Left ventricle myocardium inferior (tissue), 1 donor: ENCODE results near the gene AOAH. TPM values are rescaled to one million over a fixed set of nuclear protein-coding genes. Genes with fewer than 3 reads are reported as not detected.

Experiments used
- DNase-seq: peaks from one replicate; pipeline ENCODE4 v3.0.0-alpha.2; 2020
- H3K27ac ChIP-seq: fragments of 200-600 bp; replicated peaks from 2 replicates; pipeline ENCODE4 v1.8.0; 2021
- H3K27me3 ChIP-seq: fragments of 200-600 bp; 2 replicates; pipeline ENCODE4 v1.8.0; 2021; ENCODE audit warnings: low read depth
- H3K36me3 ChIP-seq: fragments of 200-600 bp; 2 replicates; pipeline ENCODE4 v1.8.0; 2021
- H3K4me1 ChIP-seq: fragments of 200-600 bp; 2 replicates; pipeline ENCODE4 v1.8.0; 2021
- H3K4me3 ChIP-seq: fragments of 200-600 bp; 2 replicates; pipeline ENCODE4 v1.8.0; 2021; ENCODE audit warnings: mild to moderate bottlenecking, moderate library complexity
- H3K9me3 ChIP-seq: fragments of 200-600 bp; replicated peaks from 2 replicates; pipeline ENCODE4 v1.8.0; 2021
- CTCF ChIP-seq: fragments of 200-600 bp; IDR thresholded peaks from 2 replicates; pipeline ENCODE4 v1.8.0; 2021; ENCODE audit warnings: antibody characterized with exemption, mild to moderate bottlenecking, borderline replicate concordance
- intact Hi-C: fragments of 100-400 bp; cut with micrococcal nuclease; formaldehyde crosslinking; loops from one replicate; pipeline ENCODE4 v1.11.0; 2022
- total RNA-seq: library from RNA; stranded (reverse); fragmentation: NEBNext Ultra II Directional; extraction: Animal tissue kit (Norgen Biotek cat#: 25700); gene quantifications from one replicate; pipeline ENCODE4 v1.2.1, GENCODE V29; 2021
- donor health status: DM: no; HTN: yes; CAD: no; lungs with severe emphysema.

Gene AOAH
- total RNA-seq, 1 donor from 2014 or later = 1.9 TPM

GRCh38 chr7:36521133-36521532 lies 203.2 kb downstream of the AOAH start:
- Histone ChIP-seq H3K9me3 (no peaks in the 10 kb centered on the region), H3K36me3 (no peaks in the 10 kb centered on the region), H3K27me3 (peaks cover 48% of the 10 kb centered on the region), H3K4me3 (no peak overlapping the region), H3K27ac (no peak overlapping the region), H3K4me1 (no peaks in the 10 kb centered on the region)
- intact Hi-C loops = no loop called here
- no peak for TF ChIP-seq CTCF
- DNase-seq = no peak

GRCh38 chr7:36515847-36516246 lies 208.4 kb downstream of the AOAH start:
- Histone ChIP-seq H3K9me3 (peaks cover 4% of the 10 kb centered on the region), H3K27me3 (peaks cover 6% of the 10 kb centered on the region), H3K4me1 (no peaks in the 10 kb centered on the region), H3K4me3 (no peak overlapping the region), H3K27ac (no peak overlapping the region), H3K36me3 (no peaks in the 10 kb centered on the region)
- no peak for TF ChIP-seq CTCF
- DNase-seq = no peak
- intact Hi-C loops = no loop called here

GRCh38 chr7:36514289-36515243 lies 209.7 kb downstream of the AOAH start:
- H3K36me3 ChIP-seq = no peaks in the 10 kb centered on the region
- no peaks in the 10 kb centered on the region for H3K27me3 ChIP-seq
- no peak for TF ChIP-seq CTCF
- H3K27ac ChIP-seq = no peak overlapping the region
- intact Hi-C loops = no loop called here
- no peaks in the 10 kb centered on the region for H3K4me1 ChIP-seq
- H3K4me3 ChIP-seq = no peak overlapping the region
- H3K9me3 ChIP-seq = peaks cover 4% of the 10 kb centered on the region
- no peak for DNase-seq

GRCh38 chr7:36513393-36513792 lies 210.9 kb downstream of the AOAH start:
- no peak overlapping the region for H3K27ac ChIP-seq
- H3K9me3 ChIP-seq = peaks cover 4% of the 10 kb centered on the region
- H3K4me1 ChIP-seq = no peaks in the 10 kb centered on the region
- H3K36me3 ChIP-seq = no peaks in the 10 kb centered on the region
- no peak for TF ChIP-seq CTCF
- no peaks in the 10 kb centered on the region for H3K27me3 ChIP-seq
- no peak for DNase-seq
- H3K4me3 ChIP-seq = no peak overlapping the region
- intact Hi-C loops = no loop called here

- Histone ChIP-seq H3K36me3 (no peaks in the 10 kb centered on the region), H3K4me1 (no peaks in the 10 kb centered on the region), H3K4me3 (no peak overlapping the region), H3K27me3 (no peaks in the 10 kb centered on the region), H3K27ac (no peak overlapping the region), H3K9me3 (peaks cover 4% of the 10 kb centered on the region)
- TF ChIP-seq CTCF = no peak
- intact Hi-C loops = no loop called here
- no peak for DNase-seq
Measured at GRCh38 chr7:36512616-36513015, 211.7 kb downstream of the AOAH start.
